K562 (cell line): Measurements from ENCODE around the gene UBASH3A. TPM values are rescaled to one million over a fixed set of nuclear protein-coding genes. Genes with fewer than 3 reads are reported as not detected.

Source experiments
- ATAC-seq: fragments of 200-7000 bp; cut with Tn5 transposase; 3 replicates; pipeline ENCODE4 v1.9.1; 2020; ENCODE audit warnings: moderate library complexity
- BruUV-seq: library from RNA; stranded (reverse); fragments of 400-500 nt; replicated peaks from 2 replicates; lab custom pipeline; 2021; lab: Mats Ljungman, UMichigan
- CTCF ChIA-PET: fragments of 300-600 bp; formaldehyde crosslinking; extraction: SDS; loops from one replicate; lab custom pipeline; 2021; ENCODE audit warnings: low intra/inter-chr PET ratio; lab: Yijun Ruan, JAX
- POLR2A ChIA-PET: fragments of 300-600, 350-650 bp; sonication (Branson Sonifier 250); formaldehyde crosslinking; extraction: SDS; loops from one replicate; lab custom pipeline; 2021; ENCODE audit warnings: antibody characterized with exemption, inconsistent platforms; lab: Yijun Ruan, JAX
- DNase-seq, 4 experiments: peaks; one replicate each; pipeline versions ENCODE4 v3.0.0 to v3.0.0-alpha.2; 2011 to 2018; ENCODE audit warnings: low spot score in 3 of 4, mixed read lengths in 3 of 4; ENCODE audit errors: extremely low read depth in 1 of 4
- FAIRE-seq: peaks from 2 replicates; lab custom pipeline; 2011; peaks lifted over from hg19 to GRCh38; lab: Jason Lieb, UNC
- H2AFZ ChIP-seq: 2 replicates; pipeline ENCODE4 v1.6.0; 2011; ENCODE audit warnings: low read depth, low read length, control low read depth, inconsistent platforms
- H3K27ac ChIP-seq: fragments of 200-600 bp; 3 replicates; pipeline ENCODE4 v1.8.0; 2011; ENCODE audit warnings: low read depth, mild to moderate bottlenecking, control low read depth, inconsistent platforms, low read length, moderate library complexity, mixed read lengths; ENCODE audit errors: extremely low read depth
- H3K27me3 ChIP-seq, 2 experiments: fragments of 300-600 bp in 1 of 2; 2 replicates in 1 of 2; 3 replicates in 1 of 2; pipeline versions ENCODE4 v1.6.0 to v1.8.0; 2011; ENCODE audit warnings: inconsistent platforms in 2 of 2, low read length in 2 of 2, mild to moderate bottlenecking in 1 of 2, mixed read lengths in 1 of 2, moderate library complexity in 1 of 2; ENCODE audit not compliant: control insufficient read depth in 2 of 2, insufficient read depth in 2 of 2
- H3K36me3 ChIP-seq: fragments of 300-600 bp; 3 replicates; pipeline ENCODE4 v1.8.0; 2011; ENCODE audit warnings: mild to moderate bottlenecking, low read length, inconsistent platforms; ENCODE audit not compliant: control insufficient read depth, insufficient read depth
- H3K4me1 ChIP-seq, 2 experiments: fragments of 200-600 bp in 1 of 2; replicated peaks in 1 of 2; 2 replicates in 1 of 2; 3 replicates in 1 of 2; pipeline versions ENCODE4 v1.5.1 to v1.8.0; 2011; ENCODE audit warnings: inconsistent platforms in 2 of 2, low read length in 2 of 2, mild to moderate bottlenecking in 1 of 2, mixed read lengths in 1 of 2, moderate library complexity in 1 of 2; ENCODE audit not compliant: control insufficient read depth in 2 of 2, insufficient read depth in 2 of 2
- H3K4me2 ChIP-seq: 2 replicates; pipeline ENCODE4 v1.6.1; 2011; ENCODE audit warnings: low read length, control low read depth, inconsistent platforms, mixed read lengths; ENCODE audit not compliant: insufficient read depth
- H3K4me3 ChIP-seq: fragments of 200-600 bp; sonication (generic), shearing (Covaris generic); 2 replicates; pipeline ENCODE4 v1.5.1; 2016; ENCODE audit warnings: control low read depth, inconsistent platforms
- H3K79me2 ChIP-seq: fragments of 200-600 bp; 3 replicates; pipeline ENCODE4 v1.8.0; 2011; ENCODE audit warnings: low read length, inconsistent platforms; ENCODE audit not compliant: control insufficient read depth, insufficient read depth
- H3K9ac ChIP-seq, 2 experiments: 2 replicates each; pipeline versions ENCODE4 v1.6.0 to v1.6.1; 2011; ENCODE audit warnings: low read depth in 2 of 2, low read length in 2 of 2, control low read depth in 1 of 2, inconsistent platforms in 1 of 2, mild to moderate bottlenecking in 1 of 2, mixed read lengths in 1 of 2; ENCODE audit not compliant: insufficient read depth in 1 of 2
- H3K9me1 ChIP-seq: one replicate; pipeline ENCODE4 v1.6.0; 2011; ENCODE audit warnings: inconsistent platforms, mild to moderate bottlenecking, low read length, moderate library complexity; ENCODE audit not compliant: control insufficient read depth, insufficient read depth
- H3K9me3 ChIP-seq: replicated peaks from 2 replicates; pipeline ENCODE4 v1.5.1; 2011; ENCODE audit warnings: low read depth, low read length, inconsistent platforms; ENCODE audit not compliant: control insufficient read depth, insufficient read depth
- H4K20me1 ChIP-seq: replicated peaks from 2 replicates; pipeline ENCODE4 v1.6.1; 2011; ENCODE audit warnings: low read length, inconsistent platforms, mixed read lengths; ENCODE audit not compliant: control insufficient read depth, insufficient read depth
- ELF4 ChIP-seq: fragments of 450-650 bp; formaldehyde crosslinking; IDR thresholded peaks from 2 replicates; pipeline ENCODE4 v1.4.0; 2022; ENCODE audit warnings: missing genetic modification characterization
- FOXJ2 ChIP-seq: fragments of 200-800 bp; sonication (Bioruptor generic); IDR thresholded peaks from 2 replicates; pipeline ENCODE4 v1.6.1; 2016; ENCODE audit warnings: missing genetic modification characterization, missing compliant biosample characterization
- HMG20A ChIP-seq: fragments of 450-650 bp; formaldehyde crosslinking; conservative IDR thresholded peaks from 2 replicates; pipeline ENCODE4 v1.4.0; 2020; ENCODE audit warnings: mild to moderate bottlenecking, mixed read lengths
- MECOM ChIP-seq: fragments of 250-450 bp; sonication (Bioruptor Pico); IDR thresholded peaks from 2 replicates; pipeline ENCODE4 v1.8.0; 2022; ENCODE audit warnings: inconsistent platforms
- MYC ChIP-seq, 2 experiments: fragments of 250-450 bp in 1 of 2; sonication (Bioruptor Pico) in 1 of 2; IDR thresholded peaks; 2 replicates each; pipeline versions ENCODE4 v1.5.1 to v1.6.1; 2012 to 2021; ENCODE audit warnings: low read depth in 2 of 2, borderline replicate concordance in 1 of 2, improper control_type of control experiment in 1 of 2, low read length in 1 of 2, mild to moderate bottlenecking in 1 of 2, moderate library complexity in 1 of 2
- NR2F6 ChIP-seq: fragments of 450-650 bp; formaldehyde crosslinking; IDR thresholded peaks from 2 replicates; pipeline ENCODE4 v1.4.0; 2020; ENCODE audit warnings: mild to moderate bottlenecking
- NRF1 ChIP-seq, 2 experiments: fragments of 450-650 bp; IDR thresholded peaks in 1 of 2; conservative IDR thresholded peaks in 1 of 2; 2 replicates each; pipeline ENCODE4 v1.6.1; 2014; ENCODE audit warnings: mild to moderate bottlenecking in 2 of 2
- STAT6 ChIP-seq: sonication (generic); formaldehyde crosslinking; IDR thresholded peaks from 2 replicates; pipeline ENCODE4 v1.8.1; 2023; ENCODE audit warnings: mild to moderate bottlenecking, missing genetic modification reagents
- TCF7 ChIP-seq: sonication (generic); IDR thresholded peaks from 2 replicates; pipeline ENCODE4 v1.6.1; 2016; ENCODE audit warnings: antibody characterized with exemption, borderline replicate concordance
- ZFX ChIP-seq: sonication (generic); formaldehyde crosslinking; IDR thresholded peaks from 2 replicates; pipeline ENCODE4 v1.8.0; 2022; ENCODE audit warnings: mild to moderate bottlenecking, missing genetic modification reagents, moderate library complexity
- ZNF318 ChIP-seq, 2 experiments: fragments of 450-650 bp; IDR thresholded peaks; 2 replicates each; pipeline ENCODE4 v1.6.1; 2016; ENCODE audit warnings: mild to moderate bottlenecking in 2 of 2, borderline replicate concordance in 1 of 2, low read depth in 1 of 2, moderate library complexity in 1 of 2
- WGBS: fragments of 100-300 bp; shearing (Covaris generic); methylation state at CpG from one replicate; pipeline ENCODE4 v1.1.6; 2016; ENCODE audit warnings: low coverage, mixed read lengths; ENCODE audit not compliant: insufficient coverage; ENCODE audit errors: missing lambda C conversion rate; 5-methylcytosine and 5-hydroxymethylcytosine counted together
- in situ Hi-C: fragments of 300-500 bp; cut with MboI; formaldehyde crosslinking; loops from 4 replicates; pipeline ENCODE4 v1.15.0; 2018; ENCODE audit warnings: inconsistent platforms, mixed read lengths
- intact Hi-C: fragments of 100-400 bp; cut with micrococcal nuclease; formaldehyde crosslinking; loops from 2 replicates; pipeline ENCODE4 v1.14.2; 2022
- polyA plus RNA-seq, 8 experiments: library from polyadenylated mRNA; depleted of rRNA in 4 of 8; stranded (reverse) in 5 of 8; unstranded in 3 of 8; fragments of >200 nt; fragmentation: Nextera tagmentation in 2 of 8; fragmentation: Illumina TruSeq in 1 of 8; extraction: Ambion mirVana in 2 of 8; extraction: Trizol in 1 of 8; gene quantifications; 2 replicates each; pipeline versions ENCODE4 v1.2.1 to v1.2.3, GENCODE V29; 2011 to 2014; ENCODE audit warnings: inconsistent platforms in 1 of 8, missing spikeins in 1 of 8
- total RNA-seq, 7 experiments: library from RNA; depleted of rRNA in 6 of 7; stranded (reverse); fragments of >200 nt in 6 of 7; fragmentation: Illumina TruSeq in 2 of 7; extraction: Trizol in 2 of 7; gene quantifications; 2 replicates each; pipeline versions ENCODE4 v1.2.1 to v1.2.3, GENCODE V29; 2011 to 2021; ENCODE audit warnings: low replicate concordance in 1 of 7

UBASH3A gene
- total and polyA plus RNA-seq, 9 of the 15 experiments (the other 6 are each of a cell fraction or from before 2014, with no cell fraction given), result 0.23 to 1.8 (median 1.1) TPM

- POLR2A ChIA-PET, result interaction anchor here (1.0 kb wide), 1 partner anchor 14 kb away, joined by 6 read pairs; no protein-coding TSS in a partner anchor
- intact Hi-C loops, result no loop called here
- TF ChIP-seq FOXJ2 (tag) (no peak), NR2F6 (CRISPR knock-in tag) (no peak), ELF4 (CRISPR knock-in tag) (no peak), NRF1 (conservative IDR thresholded peaks at IDR 0.05 in 1 of 2, IDR thresholded peaks at IDR 0.05 in 1 of 2) (no peak), MECOM (CRISPR knock-in tag) (no peak), ZNF318 (IDR thresholded peaks at IDR 0.05; ENCODE audit: borderline replicate concordance in 1 of 2, low read depth in 1 of 2) (no peak), TCF7 (no peak), HMG20A (CRISPR knock-in tag) (no peak), STAT6 (CRISPR knock-in tag) (no peak), MYC (IDR thresholded peaks at IDR 0.05; ENCODE audit: low read depth, low read length) (no peak), MYC (CRISPR knock-in tag; IDR thresholded peaks at IDR 0.05; ENCODE audit: borderline replicate concordance, low read depth) (no peak), ZFX (CRISPR knock-in tag) (no peak)
Observed at GRCh38 chr21:42426876-42427480, 23.3 kb downstream of the UBASH3A start.

More at GRCh38 chr21:42426876-42427480, 23.3 kb downstream of the UBASH3A start:
- DNase-seq (no peak), FAIRE-seq (no peak), ATAC-seq (no peak)
- Histone ChIP-seq H3K79me2 (no peaks in the 10 kb centered on the region), H3K4me3 (no peak overlapping the region), H3K4me2 (no peak overlapping the region), H4K20me1 (peaks cover 3% of the 10 kb centered on the region), H3K27me3 (peaks cover 3 to 19% of the 10 kb centered on the region in 2 experiments; a peak in 2 of 5 replicates), H3K27ac (no peak overlapping the region), H3K9me1 (no peaks in the 10 kb centered on the region), H3K9ac (no peak overlapping the region), H3K36me3 (no peaks in the 10 kb centered on the region), H3K4me1 (peaks cover 0 to 17% of the 10 kb centered on the region in 2 experiments; a peak in 2 of 5 replicates), H3K9me3 (no peaks in the 10 kb centered on the region), H2AFZ (no peak overlapping the region)
- CTCF ChIA-PET, result no interaction called here
- BruUV-seq, result no TSS peak
- in situ Hi-C loops, result no loop called here
- 22% methylated on average over 10 of the region's 10 CpGs for WGBS
